ENCODE measurements around the gene ENPP1. TPM values are rescaled to one million over a fixed set of nuclear protein-coding genes. Genes with fewer than 3 reads are reported as not detected.

ENPP1 gene
- total RNA-seq (0.07 and 0.42 TPM in 2 replicates), polyA plus RNA-seq (0.13 and 0.27 TPM in 2 replicates), polyA minus RNA-seq (1.1 and 1.5 TPM in 2 replicates)
- total RNA-seq (2013): 1.3 TPM

- Histone ChIP-seq H3K36me3 (replicated peaks in 1 of 2; ENCODE audit: control extremely low read depth in 1 of 2, control insufficient read depth in 1 of 2, extremely low read depth in 1 of 2, insufficient read depth in 2 of 2, low read length in 1 of 2) (no peaks in the 10 kb centered on the region), H3K27ac (ENCODE audit: low read length in 2 of 2) (no peak within 1 kb of the TSS), H3K79me2 (ENCODE audit: control insufficient read depth, insufficient read depth, low read length) (no peaks in the 10 kb centered on the region), H4K20me1 (ENCODE audit: control insufficient read depth, insufficient read depth, low read length, poor library complexity, severe bottlenecking) (no peaks in the 10 kb centered on the region), H3K4me3 (ENCODE audit: control extremely low read depth in 1 of 5, extremely low read depth in 1 of 5, insufficient read depth in 1 of 5, low read depth in 2 of 5, low read length in 4 of 5) (peak within 1 kb of the TSS; percentile 42 to 74 (median 57)), H3K4me1 (ENCODE audit: control insufficient read depth in 2 of 2, insufficient read depth in 2 of 2, low read length in 2 of 2) (peaks cover 16 to 17% of the 10 kb centered on the region in 2 donors), H3K27me3 (replicated peaks in 1 of 4; ENCODE audit: control extremely low read depth in 1 of 4, control insufficient read depth in 3 of 4, insufficient read depth in 4 of 4, low read length in 3 of 4) (peaks cover 0 to 18% (median 9%) of the 10 kb centered on the region in 4 experiments), H3K4me2 (replicated peaks; ENCODE audit: low read depth, low read length, poor library complexity, severe bottlenecking) (peak within 1 kb of the TSS; percentile 92), H3K9me3 (ENCODE audit: control extremely low read depth in 1 of 3, control insufficient read depth in 2 of 3, insufficient read depth in 1 of 3, low read length in 2 of 3) (no peaks in the 10 kb centered on the region), H3K9ac (ENCODE audit: low read length) (peak within 1 kb of the TSS; percentile 79), H2AFZ (ENCODE audit: insufficient read depth, low read depth, low read length, poor library complexity, severe bottlenecking) (peak within 1 kb of the TSS; percentile 85)
- Mint-ChIP-seq H3K9me3 (ENCODE audit: insufficient read depth) (no peaks in the 10 kb centered on the region), H3K27ac (peak within 1 kb of the TSS; percentile 43), H3K27me3 (peaks cover 15% of the 10 kb centered on the region), H3K4me3 (peak within 1 kb of the TSS; percentile 98), H3K4me1 (peaks cover 19% of the 10 kb centered on the region)
- TF ChIP-seq CTCF (IDR thresholded peaks at IDR 0.05): no peak
- TF ChIP-seq EZH2 (IDR thresholded peaks at IDR 0.05; ENCODE audit: borderline replicate concordance, insufficient read depth, low read depth, low read length, poor library complexity, severe bottlenecking): no peak
- DNase-seq (peak; percentile 67), ATAC-seq (ENCODE audit: low read depth) (peak; percentile 76)
- intact Hi-C loops (cut with micrococcal nuclease): loop anchor here (10.0 kb wide), 1 partner anchor 183 kb away; the partner anchor contains the start of gene MED23
- ChIA-PET POLR2A (no interaction called here), CTCF (no interaction called here)
- under 1% methylated on average over 92 of the region's 99 CpGs for WGBS (ENCODE audit: insufficient coverage)
These were observed at the start of gene ENPP1 for GRCh38 chr6:131807644-131808459. Gene ENPP1 (plus strand): TSS chr6:131808020. CDS start chr6:131808036, 16 bp downstream.

GRCh38 chr6:131758920-131759319, 48.9 kb upstream of the ENPP1 start:
- H3K27me3 Mint-ChIP-seq: peaks cover 32% of the 10 kb centered on the region
- Histone ChIP-seq H3K9me3 (ENCODE audit: control extremely low read depth in 1 of 3, control insufficient read depth in 2 of 3, insufficient read depth in 1 of 3, low read length in 2 of 3) (no peaks in the 10 kb centered on the region), H3K9ac (ENCODE audit: low read length) (no peak overlapping the region), H3K4me3 (ENCODE audit: control extremely low read depth in 1 of 5, extremely low read depth in 1 of 5, insufficient read depth in 1 of 5, low read depth in 2 of 5, low read length in 4 of 5) (no peak overlapping the region), H3K27me3 (replicated peaks in 1 of 4; ENCODE audit: control extremely low read depth in 1 of 4, control insufficient read depth in 3 of 4, insufficient read depth in 4 of 4, low read length in 3 of 4) (no peaks in the 10 kb centered on the region), H3K79me2 (ENCODE audit: control insufficient read depth, insufficient read depth, low read length) (no peaks in the 10 kb centered on the region), H3K4me2 (replicated peaks; ENCODE audit: low read depth, low read length, poor library complexity, severe bottlenecking) (no peak overlapping the region), H2AFZ (ENCODE audit: insufficient read depth, low read depth, low read length, poor library complexity, severe bottlenecking) (no peak overlapping the region), H3K4me1 (ENCODE audit: control insufficient read depth in 2 of 2, insufficient read depth in 2 of 2, low read length in 2 of 2) (no peaks in the 10 kb centered on the region), H3K27ac (ENCODE audit: low read length in 2 of 2) (no peak overlapping the region), H4K20me1 (ENCODE audit: control insufficient read depth, insufficient read depth, low read length, poor library complexity, severe bottlenecking) (no peaks in the 10 kb centered on the region), H3K36me3 (replicated peaks in 1 of 2; ENCODE audit: control extremely low read depth in 1 of 2, control insufficient read depth in 1 of 2, extremely low read depth in 1 of 2, insufficient read depth in 2 of 2, low read length in 1 of 2) (no peaks in the 10 kb centered on the region)
- DNase-seq (no peak), ATAC-seq (ENCODE audit: low read depth) (no peak)
- CTCF ChIA-PET: no interaction called here
- no peak overlapping the region for H3K27ac Mint-ChIP-seq
- no peak for TF ChIP-seq CTCF (IDR thresholded peaks at IDR 0.05)
- no peak for TF ChIP-seq EZH2 (IDR thresholded peaks at IDR 0.05; ENCODE audit: borderline replicate concordance, insufficient read depth, low read depth, low read length, poor library complexity, severe bottlenecking)
- 100% methylated on average over 1 of the region's 4 CpGs for WGBS (ENCODE audit: insufficient coverage)
- H3K4me1 Mint-ChIP-seq: no peaks in the 10 kb centered on the region
- no peak overlapping the region for H3K4me3 Mint-ChIP-seq
- POLR2A ChIA-PET: no interaction called here
- intact Hi-C loops (cut with micrococcal nuclease): no loop called here
- no peaks in the 10 kb centered on the region for H3K9me3 Mint-ChIP-seq (ENCODE audit: insufficient read depth)
